GM21619 (cell line): ENCODE data around the gene TSPYL4.

Experiments used
- ATAC-seq: cut with Tn5 transposase; IDR thresholded peaks from one replicate; pipeline ENCODE4 v1.9.1; 2021; ENCODE audit not compliant: unreplicated experiment

The TSPYL4 gene

GRCh38 chr6:116229287-116229913 is 24.5 kb downstream of the TSPYL4 start:
- ATAC-seq = no peak

- ATAC-seq = no peak
Observed at GRCh38 chr6:116223355-116223754, 30.5 kb downstream of the TSPYL4 start.

DNA sequence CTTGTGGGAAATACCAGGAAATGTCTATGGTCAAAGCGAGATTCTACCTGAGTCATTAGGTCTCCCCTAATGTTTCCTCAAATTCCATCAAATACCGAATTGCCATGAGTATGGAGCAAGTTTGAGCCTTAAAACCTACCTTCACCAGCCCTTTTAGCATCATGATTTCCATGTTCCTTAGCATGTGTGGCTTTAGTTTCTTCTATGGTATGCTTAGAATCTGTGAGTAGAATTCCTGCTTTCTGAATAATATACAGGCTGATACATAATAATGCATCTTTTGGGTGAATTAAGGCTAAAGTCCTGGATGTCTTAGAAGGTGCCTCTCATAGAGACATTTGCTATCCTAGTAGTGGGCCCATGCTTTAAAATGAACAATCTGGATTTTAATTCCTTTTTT is 32.0 kb downstream of the TSPYL4 start:
- no peak for ATAC-seq

- no peak for ATAC-seq
Observed at GRCh38 chr6:116221067-116221466, 32.8 kb downstream of the TSPYL4 start.

DNA sequence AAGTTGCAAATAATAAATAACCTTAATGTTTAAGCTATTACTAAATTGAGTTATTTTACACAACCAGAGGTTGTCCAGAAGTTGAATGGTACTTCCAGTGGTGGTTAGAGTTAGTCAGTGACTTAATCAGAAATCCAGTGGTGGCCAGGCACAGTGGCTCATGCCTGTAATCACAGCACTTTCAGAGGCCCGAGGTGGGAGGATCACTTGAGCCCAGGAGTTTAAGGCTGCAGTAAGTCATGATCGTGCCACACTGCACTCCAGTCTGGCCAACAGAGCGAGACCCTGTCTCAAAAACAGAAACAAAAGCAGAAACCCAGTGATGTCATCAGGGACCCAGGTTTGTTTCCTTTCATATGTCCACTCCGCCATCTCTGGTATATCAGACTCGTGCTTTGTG is 35.0 kb downstream of the TSPYL4 start:
- ATAC-seq = no peak

- no peak for ATAC-seq
Observed at GRCh38 chr6:116218172-116218633, 35.7 kb downstream of the TSPYL4 start.

GRCh38 chr6:116217069-116217468 is 36.8 kb downstream of the TSPYL4 start:
- ATAC-seq = no peak

GRCh38 chr6:116215414-116215813 is 38.5 kb downstream of the TSPYL4 start:
- ATAC-seq = no peak

DNA sequence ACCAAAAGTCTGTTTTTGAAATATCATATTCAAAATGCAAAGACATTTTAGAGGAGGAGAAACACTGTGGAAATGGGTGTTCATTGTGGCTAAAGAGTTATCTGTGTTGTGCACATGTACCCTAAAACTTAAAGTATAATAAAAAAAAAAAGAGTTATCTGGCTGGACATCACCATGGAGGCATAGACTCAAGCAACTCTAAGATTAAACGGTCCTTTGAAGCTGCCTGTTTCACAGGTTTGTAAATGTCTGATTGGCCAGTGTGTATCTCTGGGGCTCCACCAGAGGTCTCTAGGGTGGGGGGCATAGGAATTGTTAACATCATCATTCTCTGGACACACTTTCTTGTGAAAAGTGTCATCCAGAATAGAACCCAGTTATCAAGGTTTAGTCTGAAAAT is 39.2 kb downstream of the TSPYL4 start:
- ATAC-seq = no peak

DNA sequence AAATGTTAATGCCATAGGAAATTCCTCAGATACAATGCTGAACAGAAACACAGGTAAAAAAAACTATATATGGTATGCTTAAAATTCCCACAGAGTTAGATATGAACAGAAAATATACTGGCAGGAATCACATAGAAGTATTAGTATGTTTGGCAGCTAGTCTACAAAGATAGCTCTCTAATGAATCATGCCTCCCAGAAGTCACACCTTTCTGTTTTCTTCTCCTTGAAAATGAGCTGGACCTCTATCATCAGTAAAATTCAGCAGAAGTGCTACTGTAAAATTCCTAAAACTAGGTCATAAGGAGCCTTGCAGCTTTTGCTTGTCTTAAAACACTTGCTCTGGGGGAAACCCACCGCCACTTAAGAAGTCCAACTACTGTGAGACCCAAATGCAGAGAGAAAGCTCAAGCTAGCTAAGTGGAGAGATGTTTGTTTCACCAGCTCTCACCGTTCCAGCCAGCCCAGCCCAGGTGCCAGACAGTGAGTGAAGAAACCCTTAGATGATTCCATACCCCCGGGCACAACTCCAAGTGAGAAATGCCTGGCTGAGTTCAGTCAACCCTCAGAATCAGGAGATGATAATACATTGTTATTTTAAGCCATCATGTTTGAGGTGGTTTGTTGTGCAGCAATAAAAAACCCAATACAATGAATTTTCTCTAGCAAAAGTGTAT is 43.0 kb downstream of the TSPYL4 start:
- ATAC-seq = no peak

DNA sequence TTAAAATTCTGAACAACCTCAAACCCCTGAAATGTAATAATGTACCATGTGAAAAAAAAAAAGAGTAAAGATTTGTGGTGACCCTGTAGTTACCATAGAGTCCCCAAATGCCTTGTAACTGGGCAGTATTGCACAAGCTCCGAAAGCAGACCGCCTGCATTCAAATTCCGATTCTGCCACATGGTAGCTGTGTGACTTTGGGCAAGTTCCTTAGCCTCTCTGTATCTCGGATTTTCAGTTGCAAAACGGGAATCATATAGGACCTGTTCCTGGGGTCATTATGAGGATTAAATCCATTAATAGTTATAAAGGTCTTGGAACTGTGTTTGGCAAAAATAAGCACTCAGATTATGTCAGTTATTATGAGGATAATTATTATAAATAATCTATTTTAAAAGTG is 43.6 kb downstream of the TSPYL4 start:
- no peak for ATAC-seq

- ATAC-seq = no peak
Observed at GRCh38 chr6:116208056-116208785, 45.7 kb downstream of the TSPYL4 start.

- ATAC-seq = no peak
Observed at GRCh38 chr6:116206231-116206903, 47.5 kb downstream of the TSPYL4 start.

GRCh38 chr6:116205281-116205680 is 48.6 kb downstream of the TSPYL4 start:
- no peak for ATAC-seq

GRCh38 chr6:116201538-116201937 is 52.3 kb downstream of the TSPYL4 start:
- no peak for ATAC-seq

GRCh38 chr6:116200619-116201249 is 53.1 kb downstream of the TSPYL4 start:
- ATAC-seq = no peak
